Astrocyte (in vitro differentiated cells and primary cell): Measurements from ENCODE around the gene DNAH3. TPM values are rescaled to one million over a fixed set of nuclear protein-coding genes. Genes with fewer than 3 reads are reported as not detected.

Experiments used
- DNase-seq: peaks from one replicate; pipeline ENCODE4 v3.0.0-alpha.2; 2010; ENCODE audit warnings: low read depth
- FAIRE-seq: peaks from 2 replicates; lab custom pipeline; 2011; peaks lifted over from hg19 to GRCh38; lab: Jason Lieb, UNC
- H2AFZ ChIP-seq: 2 replicates; pipeline ENCODE4 v1.6.0; 2012; ENCODE audit warnings: low read depth, low read length, inconsistent platforms
- H3K27ac ChIP-seq: 2 replicates; pipeline ENCODE4 v1.5.1; 2011; ENCODE audit warnings: low read depth, low read length, inconsistent platforms
- H3K27me3 ChIP-seq: 2 replicates; pipeline ENCODE4 v1.6.0; 2011; ENCODE audit warnings: low read length, inconsistent platforms; ENCODE audit not compliant: insufficient read depth
- H3K36me3 ChIP-seq: 2 replicates; pipeline ENCODE4 v1.5.1; 2011; ENCODE audit warnings: low read length, inconsistent platforms; ENCODE audit not compliant: insufficient read depth
- H3K4me1 ChIP-seq: 2 replicates; pipeline ENCODE4 v1.5.1; 2011; ENCODE audit warnings: low read length, inconsistent platforms; ENCODE audit not compliant: insufficient read depth
- H3K4me2 ChIP-seq: 2 replicates; pipeline ENCODE4 v1.6.0; 2012; ENCODE audit warnings: low read length, inconsistent platforms
- H3K4me3 ChIP-seq: 2 replicates; pipeline ENCODE4 v1.5.1; 2011; ENCODE audit warnings: low read depth, mild to moderate bottlenecking, low read length, inconsistent platforms; ENCODE audit not compliant: insufficient read depth
- H3K79me2 ChIP-seq: 2 replicates; pipeline ENCODE4 v1.6.0; 2012; ENCODE audit warnings: mild to moderate bottlenecking, low read length, inconsistent platforms; ENCODE audit not compliant: insufficient read depth
- H3K9ac ChIP-seq: 2 replicates; pipeline ENCODE4 v1.6.0; 2012; ENCODE audit warnings: mild to moderate bottlenecking, low read length, inconsistent platforms
- H3K9me3 ChIP-seq: 2 replicates; pipeline ENCODE4 v1.5.1; 2012; ENCODE audit warnings: low read depth, mild to moderate bottlenecking, low read length, inconsistent platforms; ENCODE audit not compliant: insufficient read depth
- H4K20me1 ChIP-seq: 2 replicates; pipeline ENCODE4 v1.6.0; 2012; ENCODE audit warnings: low read length, inconsistent platforms; ENCODE audit not compliant: insufficient read depth
- H3K27ac Mint-ChIP-seq: one replicate; pipeline ENCODE4 v1.8.0; 2021; ENCODE audit warnings: mild to moderate bottlenecking, mixed read lengths; ENCODE audit not compliant: unreplicated experiment
- H3K27me3 Mint-ChIP-seq: one replicate; pipeline ENCODE4 v1.8.0; 2021; ENCODE audit warnings: low read depth, mixed read lengths; ENCODE audit not compliant: unreplicated experiment
- H3K36me3 Mint-ChIP-seq: one replicate; pipeline ENCODE4 v1.8.0; 2021; ENCODE audit warnings: low read depth, mixed read lengths; ENCODE audit not compliant: unreplicated experiment
- H3K4me1 Mint-ChIP-seq: one replicate; pipeline ENCODE4 v1.8.0; 2021; ENCODE audit warnings: low read depth, mixed read lengths; ENCODE audit not compliant: unreplicated experiment
- H3K4me3 Mint-ChIP-seq: one replicate; pipeline ENCODE4 v1.8.0; 2021; ENCODE audit warnings: mild to moderate bottlenecking, moderate library complexity, mixed read lengths; ENCODE audit not compliant: unreplicated experiment
- H3K9me3 Mint-ChIP-seq: one replicate; pipeline ENCODE4 v1.8.0; 2021; ENCODE audit warnings: mild to moderate bottlenecking, mixed read lengths; ENCODE audit not compliant: unreplicated experiment
- CTCF ChIP-seq: IDR thresholded peaks from 2 replicates; pipeline ENCODE4 v1.5.1; 2011; ENCODE audit warnings: low read depth, mild to moderate bottlenecking, inconsistent platforms, low read length, moderate library complexity; ENCODE audit not compliant: insufficient read depth
- EZH2 ChIP-seq: IDR thresholded peaks from 2 replicates; pipeline ENCODE4 v1.6.1; 2012; ENCODE audit warnings: mild to moderate bottlenecking, low read length, inconsistent platforms; ENCODE audit not compliant: insufficient read depth
- total RNA-seq: library from RNA; stranded (reverse); gene quantifications from 2 replicates; pipeline ENCODE4 v1.2.1, GENCODE V29; 2021

The DNAH3 gene
- total RNA-seq, 1 donor from 2014 or later, result not detected

GRCh38 chr16:21009815-21010214 is 140.8 kb downstream of the DNAH3 start:
- no peaks in the 10 kb centered on the region for H3K36me3 Mint-ChIP-seq

DNA sequence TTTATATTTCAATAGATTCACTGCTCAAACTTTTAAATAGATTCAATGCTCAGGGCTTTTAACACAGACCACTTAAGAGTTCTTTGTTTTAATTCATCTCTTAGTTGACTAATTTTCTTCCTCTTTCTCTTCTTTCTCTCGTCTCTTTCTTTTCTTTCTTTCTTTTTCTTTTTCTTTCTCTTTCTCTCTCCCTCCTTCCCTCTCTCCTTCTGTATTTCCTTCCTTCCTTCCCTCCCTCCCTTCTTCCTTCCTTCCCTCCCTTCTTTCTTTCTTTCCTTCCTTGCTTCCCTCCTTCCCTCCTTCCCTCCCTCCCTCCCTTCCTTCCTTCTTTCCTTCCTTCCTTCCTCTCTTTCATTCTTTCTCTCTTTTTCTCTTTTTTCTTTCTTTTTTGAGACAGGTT is 145.6 kb downstream of the DNAH3 start:
- no peaks in the 10 kb centered on the region for H3K79me2 ChIP-seq
- DNase-seq, result no peak
- no peak for FAIRE-seq
- no peak overlapping the region for H2AFZ ChIP-seq
- H3K36me3 Mint-ChIP-seq, result no peaks in the 10 kb centered on the region
- TF ChIP-seq EZH2 (no peak), CTCF (no peak)
- H3K4me2 ChIP-seq, result no peak overlapping the region
- no peaks in the 10 kb centered on the region for H3K9me3 Mint-ChIP-seq
- H3K27me3 Mint-ChIP-seq, result peaks cover 3% of the 10 kb centered on the region
- no peak overlapping the region for H3K9ac ChIP-seq
- H3K4me1 Mint-ChIP-seq, result no peaks in the 10 kb centered on the region
- no peaks in the 10 kb centered on the region for H3K9me3 ChIP-seq
- no peaks in the 10 kb centered on the region for H3K36me3 ChIP-seq
- no peak overlapping the region for H3K4me3 ChIP-seq
- H3K27ac Mint-ChIP-seq, result no peak overlapping the region
- no peak overlapping the region for H3K27ac ChIP-seq
- no peaks in the 10 kb centered on the region for H4K20me1 ChIP-seq
- peaks cover 3% of the 10 kb centered on the region for H3K27me3 ChIP-seq
- H3K4me3 Mint-ChIP-seq, result no peak overlapping the region
- H3K4me1 ChIP-seq, result no peaks in the 10 kb centered on the region

More at GRCh38 chr16:21009815-21010214, 140.8 kb downstream of the DNAH3 start:
- Histone ChIP-seq H2AFZ (no peak overlapping the region), H3K4me3 (no peak overlapping the region), H3K27me3 (no peaks in the 10 kb centered on the region), H3K9me3 (no peaks in the 10 kb centered on the region), H3K4me2 (no peak overlapping the region), H3K9ac (no peak overlapping the region), H4K20me1 (no peaks in the 10 kb centered on the region), H3K36me3 (no peaks in the 10 kb centered on the region), H3K79me2 (no peaks in the 10 kb centered on the region), H3K27ac (no peak overlapping the region), H3K4me1 (no peaks in the 10 kb centered on the region)
- H3K4me1 Mint-ChIP-seq, result no peaks in the 10 kb centered on the region
- TF ChIP-seq CTCF, result no peak
- TF ChIP-seq EZH2, result no peak
- H3K4me3 Mint-ChIP-seq, result no peak overlapping the region
- H3K27me3 Mint-ChIP-seq, result no peaks in the 10 kb centered on the region
- DNase-seq (no peak), FAIRE-seq (no peak)
- no peak overlapping the region for H3K27ac Mint-ChIP-seq
- no peaks in the 10 kb centered on the region for H3K9me3 Mint-ChIP-seq

DNA sequence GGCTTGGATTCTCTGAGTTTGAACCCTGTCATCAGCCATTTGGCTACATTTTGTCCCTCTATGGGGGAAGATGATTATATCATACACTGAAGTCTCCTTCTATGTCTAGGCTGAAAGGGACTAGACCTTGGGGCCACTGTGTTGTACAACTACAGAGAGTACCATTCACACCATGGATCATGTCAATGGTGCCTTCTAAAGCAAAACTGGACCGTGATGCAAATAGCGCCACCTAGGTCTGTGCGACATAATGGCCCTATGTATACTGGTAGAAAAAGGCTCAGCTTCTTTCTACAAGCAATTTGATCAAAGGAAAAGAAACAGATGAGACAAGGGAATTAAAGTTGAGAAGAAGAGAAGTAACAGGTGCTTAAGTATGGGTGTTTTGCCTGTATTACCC is 149.4 kb downstream of the DNAH3 start:
- H3K79me2 ChIP-seq, result no peaks in the 10 kb centered on the region
- H3K4me3 ChIP-seq, result no peak overlapping the region
- Mint-ChIP-seq H3K9me3 (no peaks in the 10 kb centered on the region), H3K4me3 (no peak overlapping the region), H3K27ac (no peak overlapping the region), H3K36me3 (no peaks in the 10 kb centered on the region), H3K4me1 (no peaks in the 10 kb centered on the region), H3K27me3 (peaks cover 4% of the 10 kb centered on the region)
- H2AFZ ChIP-seq, result no peak overlapping the region
- no peak for DNase-seq
- no peak overlapping the region for H3K9ac ChIP-seq
- no peaks in the 10 kb centered on the region for H3K4me1 ChIP-seq
- no peaks in the 10 kb centered on the region for H3K9me3 ChIP-seq
- no peak overlapping the region for H3K27ac ChIP-seq
- TF ChIP-seq CTCF (peak; percentile 27), EZH2 (no peak)
- no peak overlapping the region for H3K4me2 ChIP-seq
- H3K27me3 ChIP-seq, result peaks cover 3% of the 10 kb centered on the region
- FAIRE-seq, result no peak
- no peaks in the 10 kb centered on the region for H3K36me3 ChIP-seq
- no peaks in the 10 kb centered on the region for H4K20me1 ChIP-seq
